ENCODE measurements around the gene PRSS27. TPM values are rescaled to one million over a fixed set of nuclear protein-coding genes. Genes with fewer than 3 reads are reported as not detected.
"Not testable (repeated sequence)": the region's sequence is repeated elsewhere in the genome, so short reads cannot be mapped to it uniquely, and the experiment has no call there.

PRSS27 gene
- total and polyA plus RNA-seq, 2 of the 4 experiments (the other 2 are of a cell fraction) = under 0.01 to 0.58 TPM

DNA sequence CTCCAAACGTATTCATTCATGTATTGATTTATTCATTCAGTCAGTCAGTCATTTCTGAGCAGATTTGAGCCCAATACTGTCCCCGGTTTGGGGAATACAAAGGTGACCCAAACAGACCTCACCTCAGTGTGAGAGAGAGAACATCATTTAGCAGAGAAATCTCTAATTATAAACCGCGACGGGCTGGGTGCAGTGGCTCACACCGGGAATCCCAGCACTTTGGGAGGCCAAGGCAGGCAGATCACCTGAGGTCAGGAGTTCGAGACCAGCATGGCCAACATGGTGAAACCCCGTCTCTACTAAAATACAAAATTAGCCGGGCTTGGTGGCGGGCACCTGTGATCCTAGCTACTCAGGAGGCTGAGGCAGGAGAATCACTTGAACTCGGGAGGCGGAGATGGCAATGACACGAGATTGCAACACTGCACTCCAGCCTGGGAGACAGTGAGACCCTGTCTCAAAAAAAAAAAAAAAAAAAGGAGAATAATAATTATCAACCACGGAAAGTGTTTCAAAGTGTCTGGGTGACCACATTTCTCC, 1.7 kb upstream of the PRSS27 start:
- H2BK20ac ChIP-seq (ENCODE audit: low read depth, low read length); H3K18ac ChIP-seq (ENCODE audit: low read depth, low read length); H3K56ac ChIP-seq (ENCODE audit: extremely low read depth, insufficient read depth, low read length); POLR2A ChIA-PET (ENCODE audit: unreplicated experiment); H2AK5ac ChIP-seq (ENCODE audit: low read depth, low read length); intact Hi-C loops (cut with micrococcal nuclease); ATAC-seq (ENCODE audit: low read depth); H3K4me1 ChIP-seq (ENCODE audit: control insufficient read depth, insufficient read depth, low read length); H2BK5ac ChIP-seq (ENCODE audit: low read depth, low read length, poor library complexity, severe bottlenecking); in situ Hi-C loops (cut with MboI; ENCODE audit: low sequenced_read_pairs); H3K79me1 ChIP-seq (ENCODE audit: low read depth in 1 of 2, low read length in 2 of 2); H3K9me3 ChIP-seq (ENCODE audit: control insufficient read depth, insufficient read depth, low read length); H3K36me3 ChIP-seq (ENCODE audit: control insufficient read depth, insufficient read depth, low read length); H2AK9ac ChIP-seq (replicated peaks; ENCODE audit: low read depth, low read length, poor library complexity); DNase-seq; H3K9me1 ChIP-seq (ENCODE audit: insufficient read depth, low read length); H4K91ac ChIP-seq (ENCODE audit: insufficient read depth, low read depth, low read length); H4K5ac ChIP-seq (ENCODE audit: low read depth, low read length); CTCF ChIA-PET; BruUV-seq (replicated peaks); H2BK15ac ChIP-seq (ENCODE audit: low read depth, low read length); H4K20me1 ChIP-seq (ENCODE audit: insufficient read depth, low read length); H3K23ac ChIP-seq (ENCODE audit: low read depth, low read length); H3K27me3 ChIP-seq (ENCODE audit: control insufficient read depth, insufficient read depth, low read length); H2BK120ac ChIP-seq (ENCODE audit: low read depth, low read length); dilution Hi-C loops (cut with HindIII; ENCODE audit: low sequenced_read_pairs, unreplicated experiment): not testable (repeated sequence)
- Histone ChIP-seq H3K27ac (ENCODE audit: insufficient read depth, low read length) (peak overlapping the region; percentile 20), H4K8ac (ENCODE audit: low read depth in 2 of 2, low read length in 2 of 2) (peak overlapping the region in 1 of 2 experiments; percentile 82; a peak in 2 of 4 replicates), H3K9ac (ENCODE audit: low read depth, low read length) (peak overlapping the region; percentile 64), H3K4ac (ENCODE audit: low read depth, low read length) (peak overlapping the region; percentile 15; the same call in 1 of the 2 replicates), H2AFZ (replicated peaks; ENCODE audit: low read length, poor library complexity) (peak overlapping the region; percentile 35), H3K4me2 (ENCODE audit: low read depth, low read length) (peak overlapping the region; percentile 78), H3K14ac (replicated peaks; ENCODE audit: low read depth, low read length) (peak overlapping the region; percentile 63), H3K4me3 (ENCODE audit: insufficient read depth, low read depth, low read length) (peak overlapping the region; percentile 24; the same call in 1 of the 2 replicates)
- no CpG with 5 or more reads among the region's 14 CpGs for WGBS, 2 experiments (ENCODE audit: extremely low coverage in 2 of 2, insufficient read length in 1 of 2)
